ENCODE results near the gene PDC.
"Not testable (repeated sequence)": the region's sequence is repeated elsewhere in the genome, so short reads cannot be mapped to it uniquely, and the experiment has no call there.

PDC gene

DNA sequence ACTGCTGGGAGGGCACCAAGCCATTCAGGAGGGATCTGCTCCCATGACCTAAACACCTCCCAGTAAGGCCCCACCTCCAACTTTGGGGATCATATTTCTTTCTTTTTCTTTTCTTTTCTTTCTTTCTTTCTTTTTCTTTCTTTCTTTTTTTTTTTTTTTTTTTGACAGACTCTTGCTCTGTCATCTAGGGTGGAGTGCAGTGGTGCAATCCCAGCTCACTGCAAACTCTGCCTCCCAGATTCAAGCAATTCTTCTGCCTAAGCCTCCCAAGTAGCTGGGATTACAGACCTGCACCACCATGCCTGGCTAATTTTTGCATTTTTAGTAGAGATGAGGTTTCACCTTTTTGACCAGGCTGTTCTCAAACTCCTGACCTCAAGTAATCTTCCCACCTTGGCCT is 4.6 kb upstream of the PDC start:
- DNase-seq: not testable (repeated sequence)

GRCh38 chr1:186463926-186464325 is 3.0 kb upstream of the PDC start:
- no peak for DNase-seq

DNA sequence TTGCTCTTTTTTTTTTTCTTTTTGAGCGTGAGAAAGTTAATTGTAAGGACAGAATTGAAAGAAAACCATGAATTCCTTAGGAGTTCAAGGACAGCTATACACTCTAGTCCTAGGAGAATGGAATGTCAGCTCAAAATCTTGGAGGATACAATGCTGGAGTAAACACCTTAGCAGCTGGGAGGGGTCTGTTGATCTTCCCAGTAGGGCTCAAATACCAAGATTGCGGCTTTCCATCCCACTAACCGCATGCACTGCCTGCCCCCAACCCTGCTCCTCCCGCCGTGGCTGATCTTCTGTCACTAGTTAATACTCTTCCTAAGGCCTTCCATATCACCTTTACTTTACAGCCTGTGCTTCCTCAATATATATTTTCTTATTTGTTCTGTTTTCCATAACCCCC is 2.6 kb upstream of the PDC start:
- no peak for DNase-seq

- not testable (repeated sequence) for DNase-seq
Observed at GRCh38 chr1:186459161-186459560, 1.8 kb downstream of the PDC start.

GRCh38 chr1:186456729-186457255 is 4.1 kb downstream of the PDC start:
- no peak for DNase-seq

DNA sequence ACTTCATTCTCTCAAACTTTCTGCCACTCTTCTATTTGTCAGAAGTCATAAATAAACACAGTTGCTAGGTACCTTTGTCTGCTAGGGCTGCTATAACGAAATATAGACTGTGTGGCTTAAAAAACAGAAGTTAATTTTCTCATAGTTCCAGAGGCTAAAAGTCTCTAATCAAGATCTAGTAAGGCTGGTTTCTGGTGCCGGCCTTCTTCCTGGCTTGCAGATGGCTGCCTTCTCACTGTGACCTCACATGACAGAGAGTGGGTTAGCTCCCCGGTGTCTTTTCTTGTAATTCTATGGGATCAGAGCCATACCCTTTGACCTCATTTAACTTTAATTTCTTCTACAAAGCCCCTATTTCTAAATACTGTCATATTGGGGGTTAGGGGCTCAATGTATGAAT is 5.9 kb downstream of the PDC start:
- DNase-seq: no peak

- DNase-seq: no peak
Observed at GRCh38 chr1:186446152-186446551, 14.8 kb downstream of the PDC start.

DNA sequence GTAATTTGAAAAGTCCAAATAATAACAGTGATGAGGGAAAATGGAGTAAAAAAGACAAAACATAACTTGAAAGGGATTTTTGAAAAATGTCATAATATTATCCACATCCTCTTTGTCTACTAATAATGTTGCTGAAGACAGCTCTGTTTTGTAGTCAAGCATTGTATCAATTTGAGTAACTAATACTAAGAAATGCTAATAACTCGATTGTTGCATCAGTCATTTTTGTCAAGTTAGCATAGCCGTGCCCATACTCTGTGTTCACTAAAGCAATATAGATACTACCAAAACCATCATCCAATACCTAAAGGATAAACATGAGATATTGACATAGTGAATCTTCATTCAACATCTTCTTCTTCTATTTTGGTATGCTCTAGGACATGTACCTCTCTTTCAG is 17.3 kb downstream of the PDC start:
- no peak for DNase-seq

- peak; percentile 53 to 60 for DNase-seq
Observed at GRCh38 chr1:186442651-186443375, 18.1 kb downstream of the PDC start.

- DNase-seq: peak in 1 of 2 experiments; percentile 13
Observed at GRCh38 chr1:186440584-186440983, 20.3 kb downstream of the PDC start.

GRCh38 chr1:186438567-186438966 is 22.3 kb downstream of the PDC start:
- no peak for DNase-seq

- no peak for DNase-seq
Observed at GRCh38 chr1:186435336-186435735, 25.6 kb downstream of the PDC start.

GRCh38 chr1:186429017-186429416 is 31.9 kb downstream of the PDC start:
- DNase-seq: no peak

GRCh38 chr1:186426118-186426517 is 34.8 kb downstream of the PDC start:
- DNase-seq: no peak

DNA sequence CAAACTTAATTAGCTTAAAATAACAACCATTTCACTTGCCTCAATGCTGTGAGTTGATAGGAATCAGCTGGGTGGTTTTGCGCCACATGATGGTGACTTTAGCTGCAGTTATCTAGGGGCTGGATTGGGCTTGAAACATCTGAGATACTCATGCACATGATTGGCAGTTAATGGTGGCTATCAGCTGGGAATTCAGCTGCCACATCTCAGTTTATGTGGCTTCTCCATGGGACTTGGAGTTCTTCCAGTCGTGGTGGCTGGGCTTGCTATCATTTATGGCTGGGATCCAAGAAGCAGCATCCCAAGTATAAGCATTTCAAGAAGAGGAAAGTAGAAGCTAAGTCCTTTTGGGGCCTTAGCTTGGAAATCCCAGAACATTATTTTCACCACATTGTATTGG is 36.4 kb downstream of the PDC start:
- no peak for DNase-seq

DNA sequence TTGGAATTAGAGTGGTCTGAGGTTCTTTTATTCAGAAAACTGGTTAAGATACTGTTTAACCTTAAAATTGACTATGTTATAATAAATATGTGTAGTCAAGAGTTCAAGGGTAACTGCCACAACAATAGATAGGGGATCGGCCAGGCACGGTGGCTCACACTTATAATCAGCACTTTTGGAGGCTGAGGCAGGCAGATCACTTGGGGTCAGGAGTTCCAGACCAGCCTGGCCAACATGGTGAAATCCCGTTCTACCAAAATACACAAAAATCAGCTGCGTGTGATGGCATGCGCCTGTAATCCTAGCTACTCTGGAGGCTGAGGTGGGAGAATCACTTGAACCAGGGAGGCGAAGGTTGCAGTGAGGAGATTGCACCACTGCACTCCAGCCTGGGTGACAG is 39.5 kb downstream of the PDC start:
- DNase-seq: no peak

GRCh38 chr1:186420923-186421322 is 40.0 kb downstream of the PDC start:
- DNase-seq: no peak

DNA sequence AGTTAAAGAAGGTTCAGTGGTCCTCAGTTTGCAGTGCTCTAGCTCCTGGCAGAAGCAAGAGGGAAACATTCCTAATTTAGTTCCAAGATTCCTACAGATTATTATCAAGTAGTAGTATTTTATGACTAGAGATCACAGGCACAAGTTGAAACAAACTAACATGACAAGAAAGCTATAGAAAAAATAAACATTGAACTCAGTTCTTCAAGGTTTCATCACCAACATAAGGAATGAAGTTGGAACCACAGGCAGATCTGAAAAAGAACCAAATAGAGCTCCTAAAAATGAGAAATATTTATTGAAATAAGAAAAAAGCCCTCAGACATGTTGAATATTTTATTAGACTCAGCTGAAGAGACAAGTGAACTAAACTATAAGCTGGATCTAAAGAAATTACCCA is 40.6 kb downstream of the PDC start:
- no peak for DNase-seq

DNA sequence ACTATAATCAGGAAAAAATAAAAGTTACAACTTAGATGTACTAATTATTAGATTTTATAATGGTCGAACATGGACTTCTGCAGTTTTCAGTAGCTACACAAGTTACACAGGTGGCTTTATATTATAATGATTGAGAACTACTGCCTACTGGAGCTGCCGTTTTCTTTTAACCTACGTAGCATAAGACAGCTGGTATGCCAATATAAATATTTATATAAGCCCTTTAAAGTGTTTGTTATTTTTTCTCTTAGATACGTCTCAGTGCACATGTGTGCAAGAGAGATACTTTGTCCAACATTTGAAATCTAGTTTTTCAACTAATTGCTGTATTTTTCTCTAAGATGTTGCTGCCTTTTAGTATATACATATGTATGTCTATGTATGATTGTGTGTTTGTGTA is 42.4 kb downstream of the PDC start:
- DNase-seq: peak; percentile 17 to 20

GRCh38 chr1:186413319-186413718 is 47.6 kb downstream of the PDC start:
- DNase-seq: no peak

- no peak for DNase-seq
Observed at GRCh38 chr1:186409091-186409490, 51.8 kb downstream of the PDC start.

GRCh38 chr1:186404454-186405051 is 56.4 kb downstream of the PDC start:
- DNase-seq: peak; percentile 20 to 37

GRCh38 chr1:186403632-186404031 is 57.3 kb downstream of the PDC start:
- no peak for DNase-seq

- not testable (repeated sequence) for DNase-seq
Observed at GRCh38 chr1:186401446-186401845, 59.5 kb downstream of the PDC start.

Data from SHP77 (cell line).